GM06990 (cell line): Measurements from ENCODE around the gene GSTM5.
"Not testable (repeated sequence)": the region's sequence is repeated elsewhere in the genome, so short reads cannot be mapped to it uniquely, and the experiment has no call there.

Experiments
- DNase-seq: peaks from one replicate; pipeline ENCODE4 v3.0.0-alpha.2; 2011; ENCODE audit not compliant: insufficient read length; ENCODE audit errors: extremely low read depth
- H3K27me3 ChIP-seq: replicated peaks from 2 replicates; pipeline ENCODE4 v1.6.0; 2011; ENCODE audit warnings: low read length; ENCODE audit not compliant: control insufficient read depth, insufficient read depth
- H3K36me3 ChIP-seq: 2 replicates; pipeline ENCODE4 v1.5.1; 2011; ENCODE audit warnings: low read length; ENCODE audit not compliant: control insufficient read depth, insufficient read depth
- H3K4me3 ChIP-seq: replicated peaks from 2 replicates; pipeline ENCODE4 v1.5.1; 2011; ENCODE audit warnings: low read depth, mild to moderate bottlenecking, control low read depth, low read length
- TF ChIP-seq, protein P1 (sequence below): IDR thresholded peaks from 2 replicates; pipeline ENCODE4 v1.5.1; 2011; ENCODE audit warnings: low read length, control low read depth, mild to moderate bottlenecking, inconsistent platforms; ENCODE audit not compliant: insufficient read depth, poor library complexity, severe bottlenecking

GSTM5 gene

DNA sequence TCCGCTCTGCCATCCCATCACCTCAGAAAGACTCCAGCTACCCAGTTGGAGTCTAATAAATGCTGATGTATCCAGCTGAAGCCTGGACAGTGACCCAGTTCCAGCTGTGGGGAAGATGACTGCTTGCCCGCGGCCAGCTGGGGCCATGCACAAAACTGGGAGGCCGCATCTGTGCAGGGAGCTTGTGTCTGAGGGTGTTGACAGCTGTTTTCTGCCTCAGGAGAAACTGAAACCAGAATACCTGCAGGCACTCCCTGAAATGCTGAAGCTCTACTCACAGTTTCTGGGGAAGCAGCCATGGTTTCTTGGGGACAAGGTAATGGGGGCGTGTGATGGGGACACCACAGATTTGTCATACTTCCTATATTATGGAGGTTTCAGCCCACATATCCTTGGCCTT lies 41.0 kb upstream of the GSTM5 start:
- TF ChIP-seq, protein P1, sequence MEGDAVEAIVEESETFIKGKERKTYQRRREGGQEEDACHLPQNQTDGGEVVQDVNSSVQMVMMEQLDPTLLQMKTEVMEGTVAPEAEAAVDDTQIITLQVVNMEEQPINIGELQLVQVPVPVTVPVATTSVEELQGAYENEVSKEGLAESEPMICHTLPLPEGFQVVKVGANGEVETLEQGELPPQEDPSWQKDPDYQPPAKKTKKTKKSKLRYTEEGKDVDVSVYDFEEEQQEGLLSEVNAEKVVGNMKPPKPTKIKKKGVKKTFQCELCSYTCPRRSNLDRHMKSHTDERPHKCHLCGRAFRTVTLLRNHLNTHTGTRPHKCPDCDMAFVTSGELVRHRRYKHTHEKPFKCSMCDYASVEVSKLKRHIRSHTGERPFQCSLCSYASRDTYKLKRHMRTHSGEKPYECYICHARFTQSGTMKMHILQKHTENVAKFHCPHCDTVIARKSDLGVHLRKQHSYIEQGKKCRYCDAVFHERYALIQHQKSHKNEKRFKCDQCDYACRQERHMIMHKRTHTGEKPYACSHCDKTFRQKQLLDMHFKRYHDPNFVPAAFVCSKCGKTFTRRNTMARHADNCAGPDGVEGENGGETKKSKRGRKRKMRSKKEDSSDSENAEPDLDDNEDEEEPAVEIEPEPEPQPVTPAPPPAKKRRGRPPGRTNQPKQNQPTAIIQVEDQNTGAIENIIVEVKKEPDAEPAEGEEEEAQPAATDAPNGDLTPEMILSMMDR: no peak
- no peak overlapping the region for H3K4me3 ChIP-seq
- H3K36me3 ChIP-seq: no peaks in the 10 kb centered on the region
- no peaks in the 10 kb centered on the region for H3K27me3 ChIP-seq
- DNase-seq: no peak

DNA sequence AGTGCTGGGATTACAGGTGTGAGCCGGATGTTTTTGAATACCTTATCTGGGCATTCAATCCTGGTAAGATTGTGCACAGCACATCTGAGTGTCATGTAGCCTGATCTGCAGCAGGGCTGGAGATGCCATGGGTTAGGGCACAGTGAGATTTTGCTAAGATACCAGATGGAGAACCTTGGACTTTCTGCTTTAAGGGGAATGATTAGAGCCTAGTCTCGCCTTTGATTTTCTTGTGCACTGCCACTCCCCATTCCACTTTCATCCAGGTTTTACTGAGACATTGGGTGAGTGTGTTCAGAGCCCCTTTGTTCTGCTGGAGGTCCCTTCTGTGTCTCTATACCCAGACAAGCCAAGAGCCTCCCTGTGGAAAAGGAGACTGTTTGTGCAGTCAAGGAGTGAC lies 38.2 kb upstream of the GSTM5 start:
- not testable (repeated sequence) for DNase-seq, H3K36me3 ChIP-seq, H3K27me3 ChIP-seq, H3K4me3 ChIP-seq

DNA sequence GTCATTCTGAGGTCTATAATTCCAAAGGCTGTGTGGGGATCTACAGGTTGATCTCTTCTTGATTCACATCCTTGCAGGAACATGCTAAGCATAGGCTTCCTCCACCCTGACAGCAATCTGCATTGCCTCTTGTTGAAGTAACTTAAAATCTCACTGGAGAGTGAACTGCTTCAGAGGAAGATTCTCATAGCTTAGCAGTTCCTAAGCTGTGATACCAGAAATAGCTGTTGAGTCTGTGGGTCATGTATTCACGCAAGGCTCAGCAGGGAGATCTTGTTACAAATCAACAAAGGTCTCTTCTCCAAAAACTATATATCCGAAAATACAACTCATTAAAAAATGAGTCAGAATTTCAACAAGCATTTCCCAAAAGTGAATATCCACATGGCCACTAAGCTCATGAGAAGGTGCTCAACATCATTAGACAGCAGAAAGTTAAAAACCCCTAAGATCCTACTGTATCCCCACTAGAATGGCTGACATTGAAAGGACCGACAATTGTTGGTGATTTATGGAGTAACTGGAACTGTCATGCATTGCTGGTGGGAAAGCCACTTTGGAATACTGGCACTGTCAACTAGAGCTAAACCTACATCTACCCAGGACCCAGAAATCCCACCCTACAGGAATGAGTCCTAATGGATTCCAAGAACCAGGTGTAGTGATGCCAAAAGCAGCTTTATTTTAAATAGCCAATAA lies 35.2 kb upstream of the GSTM5 start:
- not testable (repeated sequence) for DNase-seq, H3K36me3 ChIP-seq, H3K27me3 ChIP-seq, H3K4me3 ChIP-seq

DNA sequence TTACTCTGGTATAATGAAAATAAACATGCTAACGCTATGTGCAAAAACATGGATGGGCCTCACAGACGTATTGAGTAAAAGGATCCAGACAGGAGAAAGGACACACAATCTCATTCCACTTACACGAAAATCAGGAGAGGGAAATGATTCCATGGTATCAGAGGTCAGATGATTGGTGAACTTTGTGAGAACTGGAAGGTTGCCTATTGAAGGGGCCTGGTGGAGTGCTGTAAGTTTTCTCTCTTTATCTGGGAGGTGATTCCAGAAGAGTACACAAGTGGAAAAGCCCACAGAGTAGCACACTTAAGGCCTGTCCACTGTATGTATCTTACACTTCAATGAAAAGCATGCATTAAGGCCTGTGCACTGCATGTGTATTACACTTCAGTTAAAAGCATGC lies 34.6 kb upstream of the GSTM5 start:
- DNase-seq: no peak
- H3K4me3 ChIP-seq: no peak overlapping the region
- TF ChIP-seq, protein P1: no peak
- H3K27me3 ChIP-seq: no peaks in the 10 kb centered on the region
- H3K36me3 ChIP-seq: no peaks in the 10 kb centered on the region

GRCh38 chr1:109678637-109679036 lies 33.4 kb upstream of the GSTM5 start:
- DNase-seq, H3K36me3 ChIP-seq, H3K4me3 ChIP-seq, H3K27me3 ChIP-seq: not testable (repeated sequence)

DNA sequence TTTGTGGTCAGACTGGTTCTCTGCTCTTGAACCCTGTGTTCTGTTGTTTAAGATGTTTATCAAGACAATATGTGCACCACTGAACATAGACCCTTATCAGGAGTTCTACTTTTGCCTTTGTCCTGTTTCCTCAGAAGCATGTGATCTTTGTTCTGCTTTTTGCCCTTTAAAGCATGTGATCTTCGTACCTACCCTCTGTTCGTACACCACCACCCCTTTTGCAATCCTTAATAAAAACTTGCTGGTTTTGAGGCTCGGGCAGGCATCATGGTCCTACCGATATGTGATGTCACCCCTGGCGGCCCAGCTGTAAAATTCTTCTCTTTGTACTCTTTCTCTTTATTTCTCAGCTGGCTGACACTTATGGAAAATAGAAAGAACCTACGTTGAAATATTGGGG lies 27.3 kb upstream of the GSTM5 start:
- H3K4me3 ChIP-seq, DNase-seq, H3K27me3 ChIP-seq, H3K36me3 ChIP-seq: not testable (repeated sequence)

DNA sequence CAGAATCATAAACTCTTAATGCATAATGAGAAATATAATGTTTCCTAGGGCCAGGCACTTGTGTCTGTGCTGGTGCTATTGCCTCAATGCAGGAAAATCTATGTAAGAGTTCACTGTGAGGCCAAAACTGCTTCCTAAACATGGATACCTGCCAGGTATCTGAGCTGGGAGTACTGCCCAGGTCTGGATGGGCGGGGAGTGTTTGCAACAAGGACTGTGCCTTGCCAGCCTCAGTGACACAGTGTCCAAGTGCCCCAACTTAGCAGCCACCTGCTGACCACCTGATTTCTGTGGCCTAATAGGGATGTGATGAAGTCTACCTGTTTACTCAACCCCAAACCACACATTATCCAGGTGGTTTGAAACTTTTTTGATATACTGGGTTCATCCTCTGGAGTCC lies 26.7 kb upstream of the GSTM5 start:
- H3K36me3 ChIP-seq, H3K27me3 ChIP-seq, H3K4me3 ChIP-seq, DNase-seq: not testable (repeated sequence)

DNA sequence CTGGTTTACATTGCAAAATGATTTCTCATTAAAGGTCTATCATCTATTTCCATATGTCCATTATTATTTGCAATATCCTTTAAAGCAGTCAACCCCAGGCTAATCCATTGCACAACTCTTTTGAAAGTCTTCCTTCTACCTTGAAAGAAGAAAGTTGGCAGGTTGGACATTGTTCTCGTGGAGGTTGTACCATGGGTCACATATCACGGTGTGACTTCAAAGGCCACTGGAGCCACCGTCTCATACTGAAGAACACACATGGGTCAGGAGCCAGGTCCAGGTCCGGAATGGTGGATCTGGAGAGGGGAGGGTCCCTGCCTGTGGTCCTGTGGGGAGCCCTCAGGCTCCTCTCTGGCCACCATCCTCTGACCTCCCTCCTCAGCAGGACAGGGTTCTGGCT lies 26.2 kb upstream of the GSTM5 start:
- not testable (repeated sequence) for H3K4me3 ChIP-seq, DNase-seq, H3K27me3 ChIP-seq, H3K36me3 ChIP-seq

DNA sequence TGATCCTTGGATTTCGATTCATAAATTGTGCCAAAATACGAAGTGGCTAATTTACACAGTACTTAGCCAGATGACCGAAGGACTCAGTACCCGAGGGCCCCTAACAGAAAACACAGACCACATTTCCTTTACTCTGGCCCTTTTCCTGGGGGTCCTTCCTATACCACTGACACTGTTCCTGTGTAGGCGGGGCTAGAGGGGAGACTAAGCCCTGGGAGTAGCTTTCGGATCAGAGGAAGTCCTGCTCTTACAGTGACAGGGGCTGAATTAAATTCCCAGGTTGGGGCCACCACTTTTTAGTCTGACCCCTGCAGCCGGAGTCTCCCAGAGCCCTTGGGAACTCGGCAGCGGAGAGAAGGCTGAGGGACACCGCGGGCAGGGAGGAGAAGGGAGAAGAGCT lies 24.9 kb upstream of the GSTM5 start:
- H3K36me3 ChIP-seq, H3K4me3 ChIP-seq, H3K27me3 ChIP-seq, DNase-seq: not testable (repeated sequence)
